A673 (cell line): ENCODE data around the gene ZNF560. TPM values are rescaled to one million over a fixed set of nuclear protein-coding genes. Genes with fewer than 3 reads are reported as not detected.

Experiments
- BruUV-seq: library from RNA; stranded (reverse); fragments of 400-500 nt; replicated peaks from 2 replicates; lab custom pipeline; 2021; lab: Mats Ljungman, UMichigan
- CTCF ChIA-PET: fragments of 300-600 bp; sonication (Branson Sonifier 250); formaldehyde crosslinking; loops from one replicate; lab custom pipeline; 2022; ENCODE audit warnings: antibody characterized with exemption; lab: Charles Lee
- POLR2A ChIA-PET: fragments of 300-600 bp; sonication (Branson Sonifier 250); formaldehyde crosslinking; loops from one replicate; lab custom pipeline; 2022; ENCODE audit warnings: antibody characterized with exemption; ENCODE audit not compliant: low non-redundant PET; lab: Charles Lee
- DNase-seq: peaks from one replicate; pipeline ENCODE4 v3.0.0-alpha.2; 2015; ENCODE audit warnings: low spot score
- H3K27ac ChIP-seq: fragments of 200-600 bp; sonication (generic); 2 replicates; pipeline ENCODE4 v1.5.1; 2016; ENCODE audit warnings: mixed run types, low read depth, mild to moderate bottlenecking, mixed read lengths, antibody characterized with exemption, low read length; ENCODE audit not compliant: poor library complexity, severe bottlenecking
- H3K27me3 ChIP-seq: fragments of 200-600 bp; sonication (generic); replicated peaks from 2 replicates; pipeline ENCODE4 v1.6.1; 2017; ENCODE audit warnings: mixed run types, low read depth, mild to moderate bottlenecking, mixed read lengths, antibody characterized with exemption, low read length; ENCODE audit not compliant: insufficient read depth, poor library complexity
- H3K36me3 ChIP-seq: fragments of 200-600 bp; sonication (generic); 2 replicates; pipeline ENCODE4 v1.6.1; 2016; ENCODE audit warnings: mixed run types, mild to moderate bottlenecking, mixed read lengths, antibody characterized with exemption, low read length; ENCODE audit not compliant: insufficient read depth, poor library complexity, severe bottlenecking
- H3K4me1 ChIP-seq: fragments of 200-600 bp; sonication (generic); 2 replicates; pipeline ENCODE4 v1.6.1; 2017; ENCODE audit warnings: mixed run types, mild to moderate bottlenecking, mixed read lengths, antibody characterized with exemption, low read length; ENCODE audit not compliant: insufficient read depth, poor library complexity, severe bottlenecking
- H3K4me3 ChIP-seq: fragments of 200-600 bp; sonication (generic); 2 replicates; pipeline ENCODE4 v1.5.1; 2016; ENCODE audit warnings: low read depth, mixed run types, mild to moderate bottlenecking, mixed read lengths, low read length; ENCODE audit not compliant: poor library complexity, severe bottlenecking
- H3K9me3 ChIP-seq: fragments of 200-600 bp; sonication (generic); 2 replicates; pipeline ENCODE4 v1.6.1; 2016; ENCODE audit warnings: mixed run types, low read depth, mild to moderate bottlenecking, mixed read lengths, antibody characterized with exemption, low read length; ENCODE audit not compliant: poor library complexity, severe bottlenecking
- CTCF ChIP-seq: fragments of 300-800, 200-600 bp; sonication (generic); conservative IDR thresholded peaks from 2 replicates; pipeline ENCODE4 v1.5.1; 2017; ENCODE audit warnings: low read depth, mild to moderate bottlenecking, antibody characterized with exemption, low read length, moderate library complexity, mixed read lengths
- EZH2 ChIP-seq: fragments of 200-600 bp; sonication (generic); IDR thresholded peaks from 2 replicates; pipeline ENCODE4 v1.6.1; 2017; ENCODE audit warnings: borderline replicate concordance, low read depth, mild to moderate bottlenecking, mixed read lengths, antibody characterized with exemption, low read length; ENCODE audit not compliant: poor library complexity, severe bottlenecking
- intact Hi-C: fragments of 100-400 bp; cut with micrococcal nuclease; formaldehyde crosslinking; loops from one replicate; pipeline ENCODE4 v1.10.0; 2022; ENCODE audit not compliant: unreplicated experiment
- total RNA-seq: library from RNA; stranded (reverse); gene quantifications from 2 replicates; pipeline ENCODE4 v1.2.3, GENCODE V29; 2021

ZNF560 gene
- total RNA-seq, 1 experiment from 2014 or later = 8.0 TPM

GRCh38 chr19:9445037-9445436, 53.4 kb downstream of the ZNF560 start:
- TF ChIP-seq CTCF = no peak
- TF ChIP-seq EZH2 = no peak
- POLR2A ChIA-PET = interaction anchor here (0.6 kb wide), 1 partner anchor 925 kb away, joined by 7 read pairs; no protein-coding TSS in a partner anchor
- DNase-seq = no peak
- H3K36me3 ChIP-seq = no peaks in the 10 kb centered on the region
- peaks cover 40% of the 10 kb centered on the region for H3K9me3 ChIP-seq
- H3K27me3 ChIP-seq = no peaks in the 10 kb centered on the region
- no peak overlapping the region for H3K4me3 ChIP-seq
- no TSS peak for BruUV-seq
- CTCF ChIA-PET = no interaction called here
- H3K4me1 ChIP-seq = no peaks in the 10 kb centered on the region
- H3K27ac ChIP-seq = no peak overlapping the region
- intact Hi-C loops = no loop called here

DNA sequence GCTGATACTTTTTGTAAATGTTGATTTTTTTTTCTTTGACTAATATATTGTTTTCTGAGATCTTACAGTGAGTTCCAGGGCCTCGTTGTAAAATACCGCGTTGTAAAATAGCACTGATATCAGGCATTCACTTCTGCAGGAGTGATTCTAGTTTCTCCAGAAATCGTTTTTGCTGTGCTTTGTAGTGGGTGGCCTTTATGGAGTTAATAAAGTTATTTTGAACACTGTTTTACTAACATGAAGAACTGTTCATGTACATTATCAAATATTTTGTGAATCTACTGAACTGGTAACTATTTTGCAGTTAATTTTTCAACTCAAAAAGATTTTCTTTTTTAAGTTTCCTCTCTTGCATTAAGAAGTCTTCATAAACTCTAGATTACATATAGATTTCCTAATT, 62.1 kb downstream of the ZNF560 start:
- no peak overlapping the region for H3K27ac ChIP-seq
- intact Hi-C loops = no loop called here
- POLR2A ChIA-PET = interaction anchor here (0.6 kb wide), 1 partner anchor 62 kb away, joined by 4 read pairs; no protein-coding TSS in a partner anchor

More for the DNA sequence above, 62.1 kb downstream of the ZNF560 start:
- TF ChIP-seq CTCF (no peak), EZH2 (no peak)
- H3K4me1 ChIP-seq = peaks cover 6% of the 10 kb centered on the region
- H3K4me3 ChIP-seq = peak overlapping the region; percentile 77
- no TSS peak for BruUV-seq
- CTCF ChIA-PET = no interaction called here
- peaks cover 9% of the 10 kb centered on the region for H3K36me3 ChIP-seq
- no peaks in the 10 kb centered on the region for H3K9me3 ChIP-seq
- H3K27me3 ChIP-seq = no peaks in the 10 kb centered on the region
- DNase-seq = no peak
